H1 (cell line): ENCODE data around the gene OR11H6.

Source experiments
- EZH2 ChIP-seq: fragments of 200-600 bp; sonication (generic); IDR thresholded peaks from 2 replicates; pipeline ENCODE4 v1.7.1; 2012; ENCODE audit warnings: low read depth, mild to moderate bottlenecking, moderate library complexity, low read length, inconsistent platforms; ENCODE audit not compliant: severe bottlenecking
- JUN ChIP-seq: IDR thresholded peaks from 2 replicates; pipeline ENCODE4 v1.6.1; 2011; ENCODE audit warnings: low read depth, mild to moderate bottlenecking, improper control_type of control experiment, low read length
- JUND ChIP-seq: IDR thresholded peaks from 2 replicates; pipeline ENCODE4 v1.6.1; 2011; ENCODE audit warnings: mild to moderate bottlenecking, improper control_type of control experiment, low read length
- KDM5A ChIP-seq: fragments of 200-600 bp; IDR thresholded peaks from 2 replicates; pipeline ENCODE4 v1.7.1; 2012; ENCODE audit warnings: mild to moderate bottlenecking, low read length, inconsistent platforms, mixed read lengths
- POLR2A ChIP-seq, 2 experiments: IDR thresholded peaks; 1 replicate in 1 of 2; 2 replicates in 1 of 2; pipeline ENCODE4 v1.6.1; 2011; ENCODE audit warnings: low read depth in 2 of 2, low read length in 2 of 2, mild to moderate bottlenecking in 2 of 2; ENCODE audit errors: control extremely low read depth in 1 of 2
- RAD21 ChIP-seq, 2 experiments: IDR thresholded peaks in 1 of 2; conservative IDR thresholded peaks in 1 of 2; 2 replicates each; pipeline ENCODE4 v1.6.1; 2011; ENCODE audit warnings: low read depth in 2 of 2, low read length in 2 of 2, improper control_type of control experiment in 1 of 2, inconsistent platforms in 1 of 2, mild to moderate bottlenecking in 1 of 2, moderate library complexity in 1 of 2
- TF ChIP-seq, protein P1 (sequence below), 3 experiments: IDR thresholded peaks; 1 replicate in 2 of 3; 2 replicates in 1 of 3; pipeline versions ENCODE4 v1.5.1 to v1.6.1; 2011; ENCODE audit warnings: low read length in 3 of 3, mild to moderate bottlenecking in 3 of 3, inconsistent platforms in 2 of 3, low read depth in 1 of 3, moderate library complexity in 1 of 3; ENCODE audit not compliant: insufficient read depth in 1 of 3; ENCODE audit errors: control extremely low read depth in 1 of 3

DNA sequence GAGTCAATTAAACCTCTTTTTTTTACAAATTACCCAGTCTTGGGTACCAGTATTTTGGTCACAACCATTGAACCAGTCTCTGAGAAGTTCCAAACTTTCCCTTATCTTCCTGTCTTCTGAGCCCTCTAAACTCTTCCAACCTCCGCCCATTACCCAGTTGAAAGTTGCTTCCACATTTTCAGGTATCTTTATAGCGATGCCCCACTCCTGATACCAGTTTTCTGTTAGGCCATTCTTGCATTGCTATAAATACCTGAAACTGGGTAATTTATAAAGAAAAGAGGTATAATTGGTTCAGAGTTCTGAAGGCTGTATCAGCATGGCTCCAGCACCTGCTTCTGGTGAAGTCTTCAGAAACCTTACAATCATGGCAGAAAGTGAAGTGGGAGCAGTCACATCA is 50.6 kb downstream of the OR11H6 start:
- no peak for TF ChIP-seq RAD21 (IDR thresholded peaks at IDR 0.05 in 1 of 2, conservative IDR thresholded peaks at IDR 0.05 in 1 of 2; ENCODE audit: low read depth in 2 of 2, low read length in 2 of 2)
- no peak for TF ChIP-seq JUN
- no peak for TF ChIP-seq KDM5A
- TF ChIP-seq POLR2A (IDR thresholded peaks at IDR 0.05; ENCODE audit: control extremely low read depth in 1 of 2, low read depth in 2 of 2, low read length in 2 of 2): no peak
- TF ChIP-seq, protein P1, sequence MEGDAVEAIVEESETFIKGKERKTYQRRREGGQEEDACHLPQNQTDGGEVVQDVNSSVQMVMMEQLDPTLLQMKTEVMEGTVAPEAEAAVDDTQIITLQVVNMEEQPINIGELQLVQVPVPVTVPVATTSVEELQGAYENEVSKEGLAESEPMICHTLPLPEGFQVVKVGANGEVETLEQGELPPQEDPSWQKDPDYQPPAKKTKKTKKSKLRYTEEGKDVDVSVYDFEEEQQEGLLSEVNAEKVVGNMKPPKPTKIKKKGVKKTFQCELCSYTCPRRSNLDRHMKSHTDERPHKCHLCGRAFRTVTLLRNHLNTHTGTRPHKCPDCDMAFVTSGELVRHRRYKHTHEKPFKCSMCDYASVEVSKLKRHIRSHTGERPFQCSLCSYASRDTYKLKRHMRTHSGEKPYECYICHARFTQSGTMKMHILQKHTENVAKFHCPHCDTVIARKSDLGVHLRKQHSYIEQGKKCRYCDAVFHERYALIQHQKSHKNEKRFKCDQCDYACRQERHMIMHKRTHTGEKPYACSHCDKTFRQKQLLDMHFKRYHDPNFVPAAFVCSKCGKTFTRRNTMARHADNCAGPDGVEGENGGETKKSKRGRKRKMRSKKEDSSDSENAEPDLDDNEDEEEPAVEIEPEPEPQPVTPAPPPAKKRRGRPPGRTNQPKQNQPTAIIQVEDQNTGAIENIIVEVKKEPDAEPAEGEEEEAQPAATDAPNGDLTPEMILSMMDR (IDR thresholded peaks at IDR 0.05; ENCODE audit: control extremely low read depth in 1 of 3, insufficient read depth in 1 of 3, low read depth in 1 of 3, low read length in 3 of 3): no peak
- no peak for TF ChIP-seq EZH2
- no peak for TF ChIP-seq JUND
